HG03558 (cell line): ENCODE measurements around the gene AREL1.

ENCODE experiments used
- ATAC-seq: cut with Tn5 transposase; IDR thresholded peaks from one replicate; pipeline ENCODE4 v1.9.1; 2021; ENCODE audit warnings: moderate number of reproducible peaks; ENCODE audit not compliant: unreplicated experiment; ENCODE audit errors: extremely low read depth

Gene AREL1

DNA sequence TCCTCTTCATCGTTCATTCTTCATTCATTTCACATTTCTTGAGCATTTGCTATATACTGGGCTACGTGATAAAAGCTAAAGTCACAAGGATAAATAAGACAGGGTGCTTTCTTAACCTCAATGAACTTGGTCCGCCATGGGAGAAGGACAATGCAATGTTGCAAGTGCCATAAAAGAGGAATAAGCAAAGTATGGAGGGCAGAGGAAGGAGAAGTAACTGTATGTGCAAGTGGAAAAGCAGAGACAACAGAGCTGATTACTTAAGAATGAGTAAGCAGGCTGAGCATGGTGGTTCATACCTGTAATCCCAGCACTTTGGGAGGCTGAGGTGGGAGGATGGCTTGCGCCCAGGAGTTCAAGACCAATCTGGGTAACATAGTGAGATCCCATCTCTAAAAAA, 14.4 kb downstream of the AREL1 start:
- ATAC-seq = no peak

- ATAC-seq = no peak
These were observed 14.9 kb downstream of the AREL1 start for GRCh38 chr14:74697976-74698375.

DNA sequence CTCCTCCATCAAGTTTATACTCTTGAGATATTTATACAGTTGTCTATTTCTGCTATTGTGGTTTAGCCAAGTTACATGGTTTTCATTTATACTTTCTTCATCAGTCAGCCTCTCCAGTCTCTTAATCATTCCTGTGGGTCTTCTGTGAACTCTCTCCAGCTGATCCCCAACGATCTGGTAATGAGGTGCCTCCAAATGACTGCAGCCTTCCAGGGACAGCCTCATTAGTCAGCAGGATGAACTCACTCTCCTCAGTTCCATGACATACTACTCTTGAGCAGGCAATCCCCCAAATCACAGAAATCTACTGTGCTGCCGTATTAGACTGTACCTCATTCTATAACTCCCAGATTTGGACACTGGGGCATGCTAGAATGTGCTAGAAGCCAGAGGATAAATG, 15.3 kb downstream of the AREL1 start:
- no peak for ATAC-seq

- no peak for ATAC-seq
These were observed 15.9 kb downstream of the AREL1 start for GRCh38 chr14:74697011-74697410.

- ATAC-seq = no peak
These were observed 17.5 kb downstream of the AREL1 start for GRCh38 chr14:74695406-74695805.

GRCh38 chr14:74693191-74693590, 19.7 kb downstream of the AREL1 start:
- no peak for ATAC-seq

- no peak for ATAC-seq
These were observed 21.4 kb downstream of the AREL1 start for GRCh38 chr14:74691456-74691855.

- no peak for ATAC-seq
These were observed 26.8 kb downstream of the AREL1 start for GRCh38 chr14:74685921-74686678.

DNA sequence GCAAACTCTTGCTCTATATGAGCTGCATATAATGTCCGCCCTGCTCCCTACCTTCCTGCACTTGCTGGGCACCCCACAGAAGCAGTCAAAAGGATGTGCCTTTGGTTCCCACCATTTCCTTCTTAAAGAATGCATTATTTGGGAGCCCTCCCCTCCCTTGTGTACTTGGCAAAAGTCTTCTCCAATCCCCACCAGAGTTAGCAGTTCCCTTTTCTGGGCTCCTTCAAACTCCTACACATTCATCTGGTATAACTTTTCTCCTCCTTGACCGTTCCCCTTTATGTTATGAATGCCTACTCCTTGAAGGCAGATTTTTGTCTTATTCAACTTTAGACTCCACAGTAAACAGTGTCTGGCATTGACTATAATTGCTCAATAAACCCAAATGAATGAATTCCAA, 27.8 kb downstream of the AREL1 start:
- ATAC-seq = no peak

- ATAC-seq = no peak
These were observed 28.4 kb downstream of the AREL1 start for GRCh38 chr14:74684434-74684833.

GRCh38 chr14:74683406-74683805, 29.5 kb downstream of the AREL1 start:
- no peak for ATAC-seq

GRCh38 chr14:74682169-74682952, 30.5 kb downstream of the AREL1 start:
- ATAC-seq = no peak

- no peak for ATAC-seq
These were observed 37.7 kb downstream of the AREL1 start for GRCh38 chr14:74675219-74675618.

DNA sequence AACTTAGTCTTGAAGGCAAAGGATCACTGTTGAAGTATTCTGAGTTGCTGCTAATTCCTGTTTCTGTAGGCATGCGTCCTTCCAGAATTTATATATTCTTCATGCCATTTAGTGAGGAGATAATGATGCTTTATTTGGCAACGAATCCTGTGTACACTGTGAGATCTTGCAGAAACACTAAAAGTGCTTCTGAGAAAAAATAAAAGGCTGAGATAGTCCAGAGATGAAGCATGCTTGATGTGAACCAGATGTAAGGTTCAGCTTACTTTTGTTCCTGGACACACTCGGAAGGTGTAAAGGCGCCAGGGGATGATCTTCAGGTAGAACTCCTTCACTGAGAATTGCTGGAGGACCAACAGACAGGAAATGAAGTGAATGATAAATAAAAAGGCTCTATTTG, 39.1 kb downstream of the AREL1 start:
- ATAC-seq = no peak

GRCh38 chr14:74671789-74672188, 41.1 kb downstream of the AREL1 start:
- no peak for ATAC-seq

- ATAC-seq = no peak
These were observed 42.0 kb downstream of the AREL1 start for GRCh38 chr14:74670726-74671411.

GRCh38 chr14:74669846-74670245, 43.0 kb downstream of the AREL1 start:
- no peak for ATAC-seq

GRCh38 chr14:74669256-74669655, 43.6 kb downstream of the AREL1 start:
- ATAC-seq = no peak

- no peak for ATAC-seq
These were observed 45.1 kb downstream of the AREL1 start for GRCh38 chr14:74667758-74668157.

DNA sequence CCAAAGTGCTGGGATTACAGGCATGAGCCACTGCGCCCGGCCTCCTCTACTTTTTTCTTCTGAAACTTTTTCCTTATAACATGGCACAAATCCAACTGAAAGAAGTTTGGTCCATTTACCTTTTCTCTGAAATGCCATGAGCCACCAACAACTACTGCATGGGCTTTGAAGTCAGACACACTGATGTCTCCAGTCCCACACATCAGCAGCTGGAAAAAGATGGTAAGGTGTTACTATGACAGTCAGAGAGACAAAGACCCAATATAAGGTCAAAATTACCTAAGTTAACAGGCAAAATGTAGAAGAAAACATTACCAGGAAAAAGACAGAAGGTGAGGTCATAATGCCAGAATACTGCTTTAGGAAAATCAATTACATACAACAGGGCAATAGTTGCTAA, 48.2 kb downstream of the AREL1 start:
- no peak for ATAC-seq

- ATAC-seq = no peak
These were observed 49.0 kb downstream of the AREL1 start for GRCh38 chr14:74663884-74664283.
